GM19043 (cell line): ENCODE results near the gene JMJD6.
"Not testable (repeated sequence)": the region's sequence is repeated elsewhere in the genome, so short reads cannot be mapped to it uniquely, and the experiment has no call there.

Source experiments
- ATAC-seq: cut with Tn5 transposase; IDR thresholded peaks from one replicate; pipeline ENCODE4 v1.9.1; 2021; ENCODE audit warnings: low read depth; ENCODE audit not compliant: unreplicated experiment

The JMJD6 gene

DNA sequence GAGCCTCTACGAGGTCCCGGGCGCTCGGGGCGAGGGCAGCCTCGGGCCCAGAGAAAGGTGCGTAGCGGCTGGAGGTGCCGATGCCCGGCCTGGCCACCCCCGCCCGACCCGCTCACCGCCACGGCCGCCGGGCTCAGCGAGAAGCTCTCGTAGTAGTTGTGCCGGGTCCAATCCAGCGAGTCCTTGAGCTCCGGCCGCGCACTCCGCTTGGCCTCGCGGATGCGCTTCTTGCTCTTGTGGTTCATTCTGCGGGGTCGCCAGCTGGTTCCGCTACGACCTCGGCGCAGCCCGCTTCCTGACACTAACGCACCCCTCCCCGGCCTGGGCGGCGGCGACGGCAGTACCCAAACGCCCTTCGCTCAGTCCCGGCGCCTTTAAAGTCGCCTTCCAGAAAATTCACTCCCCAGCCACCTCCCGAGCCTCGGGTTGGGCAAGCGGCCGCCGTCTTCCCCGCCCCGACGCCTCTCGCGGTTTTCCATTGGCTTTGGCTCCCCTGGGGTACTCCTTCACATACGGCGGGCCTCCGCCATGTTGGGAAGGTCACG, at the start of gene JMJD6:
Gene JMJD6, minus strand, starts transcription at position 376 of the 545 bp plus-strand sequence. Its CDS starts 131 bp downstream, at position 245.
- peak; percentile 62 for ATAC-seq

DNA sequence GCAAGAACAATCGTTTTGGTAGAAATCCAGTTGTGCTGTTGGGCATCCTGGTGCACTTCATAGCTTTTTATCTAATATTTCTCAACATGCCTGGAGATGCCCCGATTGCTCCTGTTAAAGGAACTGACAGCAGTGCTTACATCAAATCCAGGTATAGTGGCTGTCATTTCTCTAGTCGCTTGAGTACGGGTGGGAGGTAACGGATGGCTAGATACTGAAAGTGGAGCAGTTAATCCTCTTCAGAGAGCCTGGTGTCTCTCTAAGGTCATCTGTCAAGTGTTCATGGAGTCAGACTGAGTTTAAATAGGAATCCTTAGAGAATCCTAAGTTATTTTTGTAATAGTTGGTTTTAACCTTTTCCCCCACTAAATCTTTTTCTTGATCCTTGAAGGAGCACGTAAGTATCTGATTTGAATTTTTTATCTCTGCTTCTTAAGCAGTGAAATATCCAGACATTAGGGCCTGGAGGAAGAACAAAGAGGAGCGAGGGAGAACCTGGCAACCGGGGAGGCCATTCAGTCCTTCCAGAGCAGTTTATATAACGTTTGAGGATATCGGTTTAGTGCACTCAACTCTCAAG, 48.7 kb upstream of the JMJD6 start:
- no peak for ATAC-seq

GRCh38 chr17:76772842-76773525, 46.6 kb upstream of the JMJD6 start:
- ATAC-seq = no peak

DNA sequence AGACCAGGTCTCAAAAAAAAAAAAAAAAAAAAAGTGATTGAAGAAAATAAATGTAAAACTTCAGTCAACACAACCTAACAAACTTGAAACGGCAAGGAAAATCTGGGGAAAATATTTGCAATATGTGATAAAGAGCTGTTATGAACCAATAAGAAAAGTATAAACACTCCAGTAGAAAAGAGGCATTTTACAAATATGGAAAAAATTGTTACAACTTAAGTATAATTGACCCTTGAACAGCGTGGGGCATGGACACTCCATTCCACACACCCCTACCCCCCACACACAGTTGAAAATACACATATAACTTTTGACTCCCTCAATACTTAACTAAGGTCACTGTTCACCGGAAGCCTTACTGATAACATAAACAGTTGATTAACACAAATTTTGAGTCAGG, 32.2 kb upstream of the JMJD6 start:
- ATAC-seq = no peak

- ATAC-seq = no peak
Observed at GRCh38 chr17:76757256-76757655, 30.9 kb upstream of the JMJD6 start.

DNA sequence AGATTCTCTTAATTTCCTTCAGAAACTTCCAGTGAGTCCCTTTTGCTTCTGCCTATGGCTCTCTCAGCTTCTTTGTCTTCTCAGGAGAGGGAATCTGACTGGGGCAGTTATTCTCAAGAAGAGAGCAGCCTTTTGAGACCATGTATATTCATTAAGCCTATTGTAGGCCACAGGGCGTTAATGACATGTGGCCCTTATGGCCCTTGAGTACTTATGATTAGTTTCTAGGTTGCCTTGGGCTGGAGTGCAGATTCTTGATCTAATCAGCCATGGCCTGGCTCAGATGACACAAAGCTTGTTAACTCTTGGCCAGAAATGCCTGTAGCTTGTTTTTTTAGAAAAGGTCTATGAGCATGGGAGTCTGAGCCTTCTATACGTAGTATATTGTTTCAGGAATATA, 28.9 kb upstream of the JMJD6 start:
- no peak for ATAC-seq

GRCh38 chr17:76753061-76753961, 26.9 kb upstream of the JMJD6 start:
- no peak for ATAC-seq

GRCh38 chr17:76752006-76752405, 25.6 kb upstream of the JMJD6 start:
- ATAC-seq = no peak

DNA sequence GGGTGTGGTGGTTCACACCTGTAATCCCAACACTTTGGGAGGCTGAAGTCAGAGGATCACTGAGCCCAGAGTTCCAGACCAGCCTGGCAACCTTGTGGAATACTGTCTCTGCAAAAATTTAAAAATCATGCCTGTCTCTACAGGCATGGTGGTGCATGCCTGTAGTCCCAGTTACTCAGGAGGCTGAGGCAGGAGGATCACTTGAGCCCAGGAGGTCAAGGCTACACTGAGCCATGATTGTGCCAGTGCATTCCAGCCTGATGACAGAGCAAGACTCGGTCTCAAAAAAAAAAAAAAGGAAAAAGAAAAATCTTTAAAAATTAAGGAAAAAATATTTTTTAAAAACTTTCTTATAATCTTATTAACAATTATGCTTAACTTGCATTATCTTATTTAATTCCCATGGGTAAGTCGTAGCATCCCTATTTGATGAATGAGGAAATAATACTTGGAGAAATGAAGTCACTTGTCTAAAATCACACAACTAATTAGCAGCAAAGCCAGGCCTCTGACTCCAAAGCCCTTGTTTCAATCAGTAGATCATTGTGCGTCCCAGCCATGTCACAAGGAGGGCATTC, 25.1 kb upstream of the JMJD6 start:
- ATAC-seq = no peak

GRCh38 chr17:76748657-76749056, 22.3 kb upstream of the JMJD6 start:
- no peak for ATAC-seq

GRCh38 chr17:76747716-76748363, 21.4 kb upstream of the JMJD6 start:
- ATAC-seq = no peak

DNA sequence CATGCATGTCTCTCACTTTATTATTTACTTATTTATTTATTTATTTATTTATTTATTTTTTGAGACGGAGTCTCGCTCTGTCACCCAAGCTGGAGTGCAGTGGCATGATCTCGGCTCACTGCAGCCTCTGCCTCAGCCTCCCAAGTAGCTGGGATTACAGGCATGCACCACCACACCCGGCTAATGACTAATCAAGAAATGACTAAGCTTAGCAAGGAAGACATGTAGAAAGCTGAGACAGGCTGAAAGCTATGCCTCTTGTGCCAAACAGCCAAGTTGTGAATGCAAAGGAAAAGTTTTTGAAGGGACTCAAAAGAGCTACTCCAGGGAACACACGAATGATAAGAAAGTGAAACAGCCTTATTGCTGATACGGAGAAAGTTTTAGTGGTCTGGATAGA, 19.4 kb upstream of the JMJD6 start:
- not testable (repeated sequence) for ATAC-seq

DNA sequence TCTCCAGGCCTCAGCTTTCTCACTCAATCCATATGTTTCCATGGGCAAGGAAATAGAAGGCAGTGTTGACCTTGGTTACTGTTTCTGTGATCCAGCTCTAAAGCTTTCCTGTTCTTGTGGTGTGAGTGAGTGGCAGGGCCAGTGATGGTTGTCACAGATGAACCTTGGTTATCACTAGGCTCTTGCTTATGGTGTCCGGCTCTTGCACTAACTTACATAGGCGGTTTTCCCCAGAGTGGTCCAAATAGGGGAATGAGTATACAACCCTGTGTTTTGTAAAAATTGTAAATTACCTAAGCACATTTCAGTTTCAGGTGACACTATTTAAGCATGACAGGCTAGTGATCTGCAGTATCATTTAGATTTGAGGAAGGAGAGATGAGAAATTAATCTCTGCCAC, 18.3 kb upstream of the JMJD6 start:
- no peak for ATAC-seq

DNA sequence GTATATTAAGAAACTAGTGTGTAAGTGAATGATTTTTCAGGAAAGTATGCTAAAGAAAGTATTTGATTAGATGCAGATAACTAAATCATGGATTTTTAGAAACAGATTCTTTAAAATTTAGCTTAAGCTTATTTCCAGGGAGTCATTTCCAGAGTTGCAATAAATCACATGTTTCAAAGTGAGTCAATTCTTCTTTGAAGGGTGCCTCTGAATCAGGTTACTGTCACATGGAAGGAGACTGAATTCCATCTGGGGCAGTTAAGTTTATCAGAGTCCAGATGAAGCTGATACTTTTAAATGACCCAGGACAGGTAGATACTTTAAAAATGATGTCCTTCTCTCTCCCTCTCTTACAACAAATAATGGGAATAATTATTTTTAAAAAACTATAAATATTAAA, 16.6 kb upstream of the JMJD6 start:
- ATAC-seq = no peak

- no peak for ATAC-seq
Observed at GRCh38 chr17:76740329-76741118, 14.1 kb upstream of the JMJD6 start.

DNA sequence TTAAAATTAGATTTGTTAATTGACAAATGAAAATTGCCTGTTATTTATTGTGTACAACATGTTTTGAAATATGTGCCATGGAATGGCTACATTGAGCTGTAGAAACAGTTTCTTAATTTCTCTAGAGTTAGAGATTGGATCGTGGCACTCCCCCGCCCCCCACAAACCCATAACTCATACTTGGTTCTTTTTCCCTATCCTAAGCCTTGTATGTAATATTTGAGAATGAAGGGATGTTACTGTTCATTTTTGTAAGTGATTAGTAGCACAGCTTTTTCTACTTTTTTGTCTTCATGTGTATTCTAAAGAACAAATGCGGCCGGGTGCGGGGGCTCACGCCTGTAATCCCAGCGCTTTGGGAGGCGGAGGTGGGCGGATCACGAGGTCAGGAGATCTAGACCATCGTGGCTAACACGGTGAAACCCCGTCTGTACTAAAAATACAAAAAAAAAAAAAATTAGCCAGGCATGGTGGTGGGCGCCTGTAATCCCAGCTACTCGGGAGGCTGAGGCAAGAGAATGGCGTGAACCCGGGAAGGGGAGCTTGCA, 13.2 kb upstream of the JMJD6 start:
- ATAC-seq = not testable (repeated sequence)

DNA sequence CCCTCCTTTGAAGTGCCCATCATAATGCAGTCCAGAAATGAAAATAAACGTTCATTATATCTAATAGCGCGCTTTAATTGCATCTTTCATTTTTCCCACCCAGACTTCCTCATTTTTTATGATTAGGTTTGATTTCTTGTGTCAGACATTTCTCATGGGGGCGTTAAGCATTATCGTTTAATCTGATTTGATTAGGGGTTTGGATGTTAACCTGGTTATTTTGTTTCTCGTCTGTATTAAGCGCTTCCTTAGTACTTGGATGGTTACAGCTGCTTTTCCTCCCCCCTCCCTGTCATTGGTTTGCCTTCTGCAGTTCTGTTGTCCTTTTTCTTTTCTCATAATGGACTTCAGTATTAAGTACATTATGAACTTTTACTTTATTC, 12.1 kb upstream of the JMJD6 start:
- no peak for ATAC-seq

DNA sequence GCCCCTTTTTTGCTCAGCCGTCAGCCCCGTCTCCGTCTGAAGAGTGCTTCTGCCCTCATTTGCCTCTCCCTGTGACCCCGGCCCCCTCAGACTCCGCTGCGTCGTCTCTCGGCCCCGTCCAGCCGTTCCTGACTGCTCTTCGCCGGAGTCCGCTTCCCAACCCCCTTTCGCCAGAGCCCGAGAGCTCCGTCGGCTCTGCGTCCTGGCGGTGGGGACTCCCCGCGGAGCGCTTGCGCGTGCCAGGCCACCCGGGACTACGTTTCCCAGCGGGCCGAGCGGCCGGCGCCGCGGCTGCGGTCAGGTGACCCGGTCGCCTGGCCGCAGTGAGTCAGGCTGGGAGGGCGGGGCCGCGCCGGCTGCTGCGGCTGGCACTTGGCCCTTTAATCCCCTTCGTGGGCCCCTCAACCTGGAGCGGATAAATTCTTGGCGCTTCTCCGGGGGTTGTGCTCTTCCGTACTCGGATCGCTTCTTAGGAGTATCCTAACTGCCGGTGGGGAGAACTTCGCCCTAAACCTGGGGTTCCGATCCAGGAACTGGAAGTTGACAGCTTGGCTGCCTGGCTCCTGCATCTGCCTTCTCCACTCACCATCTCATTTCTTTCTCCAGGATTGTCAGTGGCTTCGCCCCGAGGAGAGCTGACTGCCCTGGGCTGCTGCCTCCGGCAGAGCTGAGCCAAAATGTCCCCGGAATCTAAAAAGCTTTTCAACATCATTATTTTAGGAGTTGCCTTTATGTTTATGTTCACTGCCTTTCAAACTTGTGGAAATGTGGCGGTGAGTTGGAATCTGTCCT, 11.5 kb upstream of the JMJD6 start, which contains the start of gene MFSD11:
Gene MFSD11, plus strand, starts transcription at position 444 of the 792 bp plus-strand sequence. Its CDS starts 234 bp downstream, at position 678.
- peak; percentile 51 for ATAC-seq
